ENCODE data around the gene C14orf132.

- no peak for TF ChIP-seq CTCF (IDR thresholded peaks at IDR 0.05)
- no peak for TF ChIP-seq EP300 (IDR thresholded peaks at IDR 0.05)
- TF ChIP-seq POLR2A (IDR thresholded peaks at IDR 0.05) = no peak
- TF ChIP-seq POLR2AphosphoS5 (IDR thresholded peaks at IDR 0.05) = no peak
These were observed 79.2 kb downstream of the C14orf132 start for GRCh38 chr14:96118391-96118790.
